Liver (tissue), 1 donor: ENCODE data around the gene SYNC.

ENCODE experiments used
- FOXA1 ChIP-seq: IDR thresholded peaks from 2 replicates; pipeline ENCODE4 v1.6.1; 2016; ENCODE audit warnings: antibody characterized with exemption
- TF ChIP-seq, protein P1 (sequence below): IDR thresholded peaks from 2 replicates; pipeline ENCODE4 v1.6.1; 2016; ENCODE audit warnings: antibody characterized with exemption

DNA sequence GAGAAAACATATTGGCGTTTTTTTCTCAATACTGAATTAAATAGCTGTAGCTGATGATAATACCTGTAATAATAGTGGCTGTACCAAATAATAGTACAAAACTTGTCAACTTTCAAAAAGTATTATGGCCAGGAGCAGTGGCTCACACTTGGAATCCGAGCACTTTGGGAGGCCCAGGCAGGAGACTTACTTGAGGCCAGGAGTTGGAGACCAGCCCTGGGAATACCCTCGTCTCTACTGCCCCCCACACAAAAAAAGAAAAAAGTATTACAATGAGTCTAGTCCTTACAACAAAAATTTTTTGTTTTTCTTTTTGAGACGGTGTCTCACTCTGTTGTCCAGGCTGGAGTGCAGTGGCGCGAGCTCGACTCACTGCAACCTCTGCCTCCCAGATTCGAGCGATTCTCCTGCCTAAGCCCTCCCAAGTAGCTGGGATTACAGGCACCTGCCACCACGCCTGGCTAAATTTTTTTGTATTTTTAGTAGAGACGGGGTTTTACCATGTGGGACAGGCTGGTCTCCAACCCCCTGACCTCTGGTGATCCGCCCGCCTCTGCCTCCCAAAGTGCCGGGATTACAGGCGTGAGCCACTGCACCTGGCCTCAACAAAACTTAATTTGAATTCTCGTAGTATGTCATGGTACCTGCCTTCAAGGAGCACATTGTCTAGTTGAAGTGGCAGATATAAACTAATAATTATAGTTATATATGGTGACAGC is 50.2 kb downstream of the SYNC start:
- no peak for TF ChIP-seq FOXA1
- TF ChIP-seq, protein P1, sequence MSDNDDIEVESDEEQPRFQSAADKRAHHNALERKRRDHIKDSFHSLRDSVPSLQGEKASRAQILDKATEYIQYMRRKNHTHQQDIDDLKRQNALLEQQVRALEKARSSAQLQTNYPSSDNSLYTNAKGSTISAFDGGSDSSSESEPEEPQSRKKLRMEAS: no peak
